SW 1271 (cell line): Measurements from ENCODE around the gene FXR1.

Experiments used
- DNase-seq, 2 experiments: peaks; one replicate each; lab custom pipeline; 2025; lab: John Stamatoyannopoulos, UW

Gene FXR1

DNA sequence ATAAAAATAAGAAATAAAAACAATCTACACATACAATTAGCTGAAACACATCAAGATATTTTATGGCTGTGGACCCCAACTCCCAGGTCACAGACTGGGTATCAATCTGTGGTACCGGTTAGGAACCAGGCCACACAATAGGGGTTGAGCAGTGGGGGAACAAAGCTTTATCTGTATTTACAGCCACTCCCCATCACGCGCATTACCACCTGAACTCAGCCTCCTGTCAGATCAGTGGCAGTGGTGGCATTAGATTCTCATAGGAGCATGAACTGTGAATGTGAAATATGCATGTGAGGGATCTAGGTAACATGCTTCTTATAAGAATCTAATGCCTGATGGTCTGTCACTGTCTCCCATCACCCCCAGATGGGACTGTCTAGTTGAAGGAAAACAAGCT is 94.8 kb downstream of the FXR1 start:
- no peak for DNase-seq

DNA sequence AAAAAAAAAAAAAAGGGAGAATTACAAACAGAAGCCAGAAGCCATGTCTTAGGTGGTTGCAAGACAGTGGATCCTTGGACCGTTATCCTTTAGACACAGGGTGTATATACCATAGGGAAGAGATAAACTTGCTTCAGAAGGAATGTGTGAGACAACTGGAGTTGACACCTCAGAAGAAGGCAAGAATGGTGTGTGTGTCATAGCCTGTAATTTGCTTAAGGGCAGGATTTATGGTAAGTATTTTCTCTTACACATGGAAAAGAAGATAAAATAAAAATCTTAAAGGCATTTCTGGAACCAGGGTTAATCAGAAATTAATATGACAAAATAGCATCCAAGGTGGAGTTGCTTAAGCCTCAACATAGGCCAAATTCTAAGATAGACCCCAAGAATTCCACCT is 96.3 kb downstream of the FXR1 start:
- DNase-seq = no peak

DNA sequence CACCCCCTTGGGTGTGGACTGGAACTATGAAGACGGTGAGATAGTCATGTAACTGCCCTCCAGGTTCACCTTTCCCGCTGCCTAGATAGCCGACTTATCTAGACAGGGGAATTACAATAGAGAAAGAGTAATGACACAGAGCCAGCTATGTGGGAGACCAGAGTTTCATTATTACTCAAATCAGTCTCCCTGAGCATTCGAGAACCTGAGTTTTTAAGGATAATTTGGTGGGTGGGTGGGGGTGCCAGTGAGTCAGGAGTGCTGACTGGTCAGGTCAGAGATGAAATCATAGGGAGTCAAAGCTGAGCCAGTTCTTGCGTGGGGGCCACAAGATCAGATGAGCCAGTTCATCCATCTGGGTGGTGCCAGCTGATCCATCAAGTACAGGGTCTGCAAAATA is 96.8 kb downstream of the FXR1 start:
- no peak for DNase-seq

DNA sequence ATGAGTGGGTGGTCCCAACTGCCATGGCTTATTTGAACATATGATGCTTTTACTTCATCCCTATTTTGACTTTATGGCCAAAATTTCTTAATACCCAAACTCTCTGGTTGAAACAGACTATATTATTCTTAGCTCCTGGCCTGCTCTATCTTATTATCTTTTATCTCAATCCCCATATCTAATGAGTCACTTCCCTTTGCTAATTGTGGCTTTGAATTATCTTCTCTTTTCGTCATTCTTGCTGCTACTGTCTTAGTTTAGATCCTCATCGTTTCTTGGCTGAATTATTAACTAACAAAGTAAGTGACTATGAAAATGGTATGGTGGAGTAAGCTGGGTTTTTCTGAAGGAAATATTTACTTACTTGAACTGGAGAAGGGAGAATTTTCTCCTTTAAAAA is 105.2 kb downstream of the FXR1 start:
- no peak for DNase-seq

DNA sequence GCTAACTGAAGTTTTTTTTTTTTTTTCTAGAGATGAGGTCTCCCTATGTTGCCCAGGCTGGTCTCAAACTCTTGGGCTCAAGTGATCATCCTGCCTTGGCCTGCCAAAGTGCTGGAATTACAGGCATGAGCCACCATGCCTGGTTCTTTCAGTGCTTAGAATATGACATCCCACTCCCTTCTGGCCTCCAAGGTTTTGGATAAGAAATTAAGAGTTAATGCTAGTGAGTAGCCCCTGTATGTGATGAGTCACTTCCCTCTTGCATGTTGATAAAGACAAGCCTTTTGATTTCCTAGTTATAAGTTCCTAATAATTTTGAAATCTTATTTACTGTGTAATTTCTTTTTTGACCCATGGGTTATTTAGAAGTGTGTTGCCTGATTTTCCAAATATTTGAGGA is 112.7 kb downstream of the FXR1 start:
- DNase-seq = no peak

DNA sequence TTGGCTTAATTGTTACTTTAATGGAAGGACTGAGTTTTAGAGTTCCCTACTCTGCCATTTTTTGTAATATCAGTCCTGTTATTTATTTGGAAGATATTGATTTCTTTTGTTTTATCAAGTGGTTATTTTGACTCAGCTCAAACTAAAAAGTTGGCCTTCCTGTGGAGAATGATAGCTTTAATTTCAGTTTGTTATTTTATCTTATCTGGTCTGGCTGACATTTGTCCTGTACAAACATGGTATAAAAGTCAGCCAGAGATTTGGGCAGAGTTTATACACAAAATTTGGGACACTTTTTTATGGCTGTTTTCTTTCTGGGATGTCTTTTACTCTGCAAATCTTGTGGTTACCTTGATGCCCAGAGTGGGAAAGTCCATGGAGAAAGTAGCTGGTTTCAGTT is 118.5 kb downstream of the FXR1 start:
- DNase-seq = no peak
